Erythroblast (primary cell): Measurements from ENCODE around the gene ZBTB21.

Source experiments
- DNase-seq, 2 experiments: peaks; one replicate each; lab custom pipeline; 2025; lab: John Stamatoyannopoulos, UW
- GATA1 ChIP-seq: IDR thresholded peaks from 2 replicates; pipeline ENCODE4 v1.6.1; 2011; ENCODE audit warnings: low read depth, mild to moderate bottlenecking, control low read depth, low read length, moderate library complexity
- POLR2A ChIP-seq: IDR thresholded peaks from 2 replicates; pipeline ENCODE4 v1.6.1; 2011; ENCODE audit warnings: mild to moderate bottlenecking, low read length

ZBTB21 gene

DNA sequence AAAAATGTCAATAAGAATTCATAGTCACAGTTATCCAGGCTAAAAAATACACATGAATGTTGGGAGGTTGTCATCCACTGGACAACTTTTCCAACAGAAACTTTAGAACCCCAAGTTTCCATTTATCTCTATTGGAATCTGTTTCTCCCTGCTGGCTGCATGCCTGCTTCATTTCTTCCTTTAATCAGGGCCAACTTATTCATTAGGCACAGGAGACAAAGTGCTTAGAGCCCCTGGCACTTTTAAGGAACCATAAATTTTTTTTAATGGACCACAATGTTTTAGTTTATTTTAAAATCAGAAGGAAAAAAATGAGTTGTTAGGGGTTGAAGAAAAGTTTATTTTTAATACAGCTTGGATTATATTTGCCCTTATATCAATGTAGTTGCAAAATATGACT, 29.6 kb downstream of the ZBTB21 start:
- no peak for DNase-seq
- no peak for TF ChIP-seq POLR2A
- no peak for TF ChIP-seq GATA1

GRCh38 chr21:41979751-41980369, 30.3 kb downstream of the ZBTB21 start:
- no peak for DNase-seq
- no peak for TF ChIP-seq GATA1
- TF ChIP-seq POLR2A, result no peak

DNA sequence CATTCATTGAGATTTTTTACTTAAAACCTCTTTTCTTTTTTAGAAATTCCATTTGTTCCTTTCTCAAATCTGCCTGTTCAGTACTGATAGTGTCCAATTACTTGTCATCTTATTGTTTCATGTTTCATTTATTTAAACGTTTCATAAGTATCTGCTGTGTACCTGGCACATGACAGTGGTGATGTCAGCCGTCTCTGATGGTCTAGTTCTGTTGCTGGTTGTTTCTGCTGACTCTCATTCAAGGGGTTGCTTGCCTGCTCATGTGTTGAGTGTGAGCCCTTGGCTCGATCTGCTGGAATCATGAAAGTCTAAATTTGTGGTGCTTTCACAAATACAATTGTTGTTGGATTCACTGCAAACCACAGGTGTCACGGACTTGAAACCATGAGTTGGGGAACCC, 30.8 kb downstream of the ZBTB21 start:
- DNase-seq, result no peak
- no peak for TF ChIP-seq POLR2A
- TF ChIP-seq GATA1, result no peak

DNA sequence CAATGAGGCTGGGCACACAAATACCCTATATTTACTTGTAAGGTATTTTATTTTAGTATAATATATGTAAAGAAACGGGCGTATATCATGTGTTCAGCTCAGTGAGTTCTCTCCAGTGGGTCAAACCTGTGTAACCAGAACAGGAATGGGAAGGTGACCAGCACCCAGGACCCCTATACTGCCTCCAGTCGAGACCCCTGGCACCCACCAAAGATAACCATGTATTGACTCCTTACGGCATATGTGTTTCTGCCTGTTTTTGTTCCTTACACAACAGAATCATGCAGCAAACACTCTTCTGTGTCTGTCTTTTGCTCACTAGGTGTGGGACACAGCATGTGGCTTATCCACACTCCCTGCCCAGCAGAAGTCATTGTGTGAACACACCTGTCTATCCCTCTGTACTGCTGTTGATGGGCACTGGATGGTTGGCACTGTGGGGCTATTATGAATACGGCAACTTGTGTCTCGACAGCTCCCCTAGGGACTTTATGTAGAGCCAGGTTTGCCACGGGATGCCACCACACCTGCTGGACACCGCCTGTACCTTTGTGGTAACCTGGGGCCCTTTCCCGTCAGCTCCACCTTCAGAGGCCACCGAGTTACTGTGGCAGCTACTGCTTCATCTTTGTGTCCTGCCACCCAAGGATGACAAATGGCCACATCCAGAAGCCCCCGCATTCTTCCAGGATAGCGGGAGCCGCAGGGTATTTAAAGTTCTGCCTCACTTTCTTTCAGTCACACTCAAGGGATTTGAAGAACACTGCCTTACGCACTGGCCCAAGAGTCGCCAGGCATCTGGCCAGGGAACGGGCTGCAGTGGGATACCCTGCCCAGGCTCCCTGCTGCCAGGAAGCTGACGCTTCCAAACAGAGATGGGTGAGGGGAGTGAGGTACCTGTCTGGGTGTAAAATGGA, 32.9 kb downstream of the ZBTB21 start:
- TF ChIP-seq POLR2A, result no peak
- no peak for TF ChIP-seq GATA1
- no peak for DNase-seq

GRCh38 chr21:41976611-41977010, 33.5 kb downstream of the ZBTB21 start:
- TF ChIP-seq GATA1 (no peak), POLR2A (no peak)
- DNase-seq, result no peak

DNA sequence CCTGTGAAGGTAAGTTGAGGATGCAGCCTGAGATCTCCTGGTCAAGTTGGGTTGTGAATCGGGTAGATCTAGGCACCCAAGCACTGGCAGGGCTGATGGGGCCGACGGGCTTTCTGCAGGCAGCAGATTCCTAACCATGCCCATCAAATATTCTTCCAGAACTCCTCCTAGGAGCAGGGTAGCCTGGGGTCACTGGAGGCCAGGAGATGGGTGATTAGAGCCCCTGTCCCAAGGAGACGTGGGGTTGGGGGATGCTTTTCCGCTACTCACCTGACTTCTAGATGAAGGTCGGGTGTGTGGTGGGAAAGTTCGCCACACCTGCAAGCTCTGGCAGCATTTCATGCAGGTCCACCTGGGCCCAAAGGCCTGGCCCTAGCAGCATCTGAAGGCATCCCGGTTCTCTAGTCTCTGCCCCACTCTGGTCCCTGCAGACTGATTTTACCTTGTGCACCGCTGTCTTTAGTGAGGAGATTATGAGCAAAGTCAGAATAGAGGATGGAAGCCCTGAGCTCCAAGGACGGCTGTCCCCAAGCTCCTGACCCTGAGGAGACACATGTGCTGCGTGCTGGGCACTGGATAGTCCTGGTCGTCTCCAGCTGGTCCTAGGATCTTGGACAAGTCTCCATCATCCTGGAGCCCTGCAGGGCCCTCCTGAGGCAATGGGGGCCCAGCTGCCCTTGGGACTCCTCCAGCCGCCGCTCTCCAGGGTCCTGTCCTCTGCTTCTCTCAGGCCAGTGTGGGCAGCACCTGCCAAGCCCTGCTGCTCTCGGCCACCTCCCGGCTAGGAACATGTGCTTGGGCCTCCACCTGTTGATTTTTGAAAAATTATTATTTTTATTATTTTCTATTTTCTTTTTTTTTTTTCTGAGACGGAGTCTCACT, 34.5 kb downstream of the ZBTB21 start:
- DNase-seq, result no peak
- no peak for TF ChIP-seq GATA1
- no peak for TF ChIP-seq POLR2A

GRCh38 chr21:41974752-41975053, 35.5 kb downstream of the ZBTB21 start:
- TF ChIP-seq POLR2A (no peak), GATA1 (no peak)
- no peak for DNase-seq

GRCh38 chr21:41973861-41974751, 36.1 kb downstream of the ZBTB21 start:
- TF ChIP-seq GATA1 (no peak), POLR2A (no peak)
- no peak for DNase-seq

DNA sequence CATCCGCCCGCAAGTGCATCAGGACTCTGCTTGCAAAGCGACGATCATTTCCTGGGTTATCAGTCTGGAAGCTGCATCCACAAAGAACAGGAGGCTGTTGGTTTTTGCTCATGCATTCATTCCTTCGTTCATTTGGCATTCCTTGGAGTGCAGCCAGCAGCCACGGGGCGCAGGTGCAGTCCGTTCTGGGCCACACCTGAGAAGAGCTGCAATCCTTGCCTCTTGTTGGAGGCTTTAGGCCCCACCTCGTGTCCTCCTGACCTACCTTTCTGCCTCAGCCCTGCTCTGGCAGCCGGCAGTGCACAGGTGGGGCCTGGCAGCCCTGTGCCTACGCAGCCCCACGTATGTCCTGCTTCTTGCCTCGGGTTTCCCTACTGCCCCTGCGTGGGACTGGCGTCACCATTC, 36.7 kb downstream of the ZBTB21 start:
- TF ChIP-seq POLR2A (no peak), GATA1 (no peak)
- no peak for DNase-seq

DNA sequence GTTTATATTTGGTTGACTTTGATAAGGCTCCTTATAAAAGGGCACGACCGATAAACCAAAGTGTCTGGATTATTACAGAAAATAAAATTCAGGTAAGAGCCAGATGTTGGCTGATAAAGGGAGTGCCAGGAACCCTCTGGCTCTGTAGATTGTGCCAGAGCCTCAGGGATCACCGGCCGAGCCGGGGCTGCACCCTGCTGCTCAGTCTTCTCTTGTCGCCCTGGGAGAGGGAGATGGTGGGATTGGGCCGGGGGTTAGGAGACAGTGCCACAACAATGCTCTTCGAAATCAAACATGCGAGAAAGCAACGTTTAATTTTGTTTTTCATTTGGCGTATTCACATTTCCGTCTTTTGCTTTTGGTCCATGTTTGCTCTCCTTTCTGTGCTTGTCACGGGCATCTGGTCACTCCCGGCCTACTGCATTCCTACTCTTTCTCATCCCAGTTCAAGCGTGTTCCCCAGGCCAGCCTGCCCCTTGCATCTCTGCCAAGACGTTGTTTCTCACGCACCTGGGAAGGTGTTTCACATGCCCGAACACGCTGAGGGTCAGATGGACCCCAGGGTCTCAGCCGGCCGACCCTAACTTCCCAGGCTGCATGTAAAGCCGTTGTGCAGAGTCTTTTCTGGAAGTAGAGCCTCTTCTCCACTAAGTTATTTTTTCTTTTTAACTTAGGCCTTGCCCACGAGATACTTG, 37.5 kb downstream of the ZBTB21 start:
- no peak for DNase-seq
- no peak for TF ChIP-seq GATA1

- TF ChIP-seq GATA1, result no peak
- TF ChIP-seq POLR2A, result no peak
- DNase-seq, result no peak
These were observed 38.3 kb downstream of the ZBTB21 start for GRCh38 chr21:41971891-41972290.

DNA sequence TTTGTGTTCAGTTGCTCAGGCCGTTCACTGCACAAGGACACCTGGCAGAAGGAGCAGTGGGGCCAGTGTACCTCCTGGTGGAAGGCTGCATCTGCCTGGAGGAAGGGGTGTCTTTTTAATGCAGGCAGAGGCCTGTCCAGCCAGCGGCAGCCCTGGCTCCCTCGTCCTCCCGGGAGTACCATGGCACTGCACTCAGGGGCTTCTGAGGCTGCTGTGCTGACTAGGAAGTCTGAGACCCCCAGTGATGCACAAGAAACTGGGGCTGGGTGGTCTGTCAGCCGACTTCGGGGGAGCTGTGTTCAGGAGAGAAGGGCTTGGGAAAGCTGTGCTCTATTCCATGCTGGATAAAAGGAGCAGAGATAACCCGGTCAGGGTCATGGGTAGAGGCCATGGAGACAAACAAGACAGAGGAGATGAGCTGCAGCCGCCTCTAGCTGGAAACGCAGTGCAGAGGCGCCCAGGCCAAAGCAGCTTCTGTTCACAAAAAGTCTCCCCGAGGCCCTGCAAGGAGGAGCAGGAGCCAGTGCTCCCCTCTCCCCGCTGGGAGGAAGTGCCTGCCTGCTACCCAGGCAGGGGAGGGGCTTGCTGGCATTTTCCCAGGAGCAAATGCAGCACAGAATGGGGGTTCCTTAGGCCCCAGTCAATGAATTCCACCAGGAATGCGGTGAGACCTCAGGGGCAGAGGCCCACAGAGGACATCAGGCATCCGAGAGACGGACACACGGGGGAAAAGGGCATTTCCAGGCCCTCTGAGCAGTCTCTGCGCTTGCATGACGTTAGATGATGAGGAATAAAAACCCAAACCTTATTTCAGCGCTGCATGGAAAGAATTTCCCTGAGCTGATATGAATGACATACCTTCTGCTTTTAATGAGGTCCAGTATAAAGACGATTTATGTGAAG, 39.2 kb downstream of the ZBTB21 start:
- no peak for DNase-seq
- no peak for TF ChIP-seq GATA1
- no peak for TF ChIP-seq POLR2A
